GM18519 (cell line): ENCODE results near the gene LRRC45.

ENCODE experiments used
- ATAC-seq: cut with Tn5 transposase; IDR thresholded peaks from one replicate; pipeline ENCODE4 v1.9.1; 2021; ENCODE audit warnings: mild to moderate bottlenecking, moderate library complexity; ENCODE audit not compliant: unreplicated experiment, low FRiP score

LRRC45 gene

GRCh38 chr17:81993729-81994592, 29.1 kb upstream of the LRRC45 start:
- no peak for ATAC-seq

- ATAC-seq: no peak
Observed at GRCh38 chr17:81994593-81995462, 28.3 kb upstream of the LRRC45 start.

GRCh38 chr17:81995463-81996231, 27.5 kb upstream of the LRRC45 start:
- ATAC-seq: no peak

- ATAC-seq: no peak
Observed at GRCh38 chr17:81996232-81996756, 26.8 kb upstream of the LRRC45 start.

- ATAC-seq: no peak
Observed at GRCh38 chr17:81996757-81997441, 26.2 kb upstream of the LRRC45 start.

GRCh38 chr17:81998212-81998611, 24.9 kb upstream of the LRRC45 start:
- no peak for ATAC-seq

GRCh38 chr17:81998691-81999438, 24.2 kb upstream of the LRRC45 start:
- ATAC-seq: no peak

- no peak for ATAC-seq
Observed at GRCh38 chr17:81999587-81999975, 23.5 kb upstream of the LRRC45 start.

- ATAC-seq: no peak
Observed at GRCh38 chr17:81999976-82000802, 22.9 kb upstream of the LRRC45 start.

- no peak for ATAC-seq
Observed at GRCh38 chr17:82000803-82001570, 22.1 kb upstream of the LRRC45 start.

- ATAC-seq: no peak
Observed at GRCh38 chr17:82001571-82002056, 21.5 kb upstream of the LRRC45 start.

- ATAC-seq: no peak
Observed at GRCh38 chr17:82003411-82004381, 19.4 kb upstream of the LRRC45 start.

- no peak for ATAC-seq
Observed at GRCh38 chr17:82004517-82005455, 18.3 kb upstream of the LRRC45 start.

GRCh38 chr17:82005701-82006348, 17.3 kb upstream of the LRRC45 start:
- no peak for ATAC-seq
